Epithelial cell of esophagus (primary cell): Measurements from ENCODE around the gene NELL2.

Source experiments
- DNase-seq: peaks from one replicate; pipeline ENCODE4 v3.0.0; 2010; ENCODE audit warnings: low read depth
- H3K4me3 ChIP-seq: 2 replicates; pipeline ENCODE4 v1.5.1; 2011; ENCODE audit warnings: mild to moderate bottlenecking, low read length, control low read depth
- TF ChIP-seq, protein P1 (sequence below): IDR thresholded peaks from 2 replicates; pipeline ENCODE4 v1.5.1; 2011; ENCODE audit warnings: low read depth, mild to moderate bottlenecking, low read length, control low read depth, inconsistent platforms; ENCODE audit not compliant: insufficient read depth; ENCODE audit errors: missing control alignments

Gene NELL2

DNA sequence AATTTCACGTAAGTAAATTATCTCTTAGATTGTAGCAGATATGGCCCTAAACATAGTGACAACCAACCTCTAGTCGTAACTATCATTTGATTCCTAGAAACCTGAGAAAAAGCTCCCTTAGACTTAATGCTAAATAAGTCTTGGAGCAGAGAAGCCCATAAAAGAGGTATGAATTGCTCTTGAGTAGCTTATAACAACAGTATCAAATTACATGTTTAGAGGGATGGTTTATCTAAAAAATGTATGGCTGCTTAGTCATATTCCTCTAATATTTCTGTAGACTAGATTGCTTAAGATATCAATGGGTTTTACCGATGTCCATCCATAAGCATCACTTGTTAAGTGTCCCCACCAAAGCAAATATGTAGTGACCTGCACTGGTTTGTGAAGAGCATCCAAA, 259.7 kb downstream of the NELL2 start:
- TF ChIP-seq, protein P1, sequence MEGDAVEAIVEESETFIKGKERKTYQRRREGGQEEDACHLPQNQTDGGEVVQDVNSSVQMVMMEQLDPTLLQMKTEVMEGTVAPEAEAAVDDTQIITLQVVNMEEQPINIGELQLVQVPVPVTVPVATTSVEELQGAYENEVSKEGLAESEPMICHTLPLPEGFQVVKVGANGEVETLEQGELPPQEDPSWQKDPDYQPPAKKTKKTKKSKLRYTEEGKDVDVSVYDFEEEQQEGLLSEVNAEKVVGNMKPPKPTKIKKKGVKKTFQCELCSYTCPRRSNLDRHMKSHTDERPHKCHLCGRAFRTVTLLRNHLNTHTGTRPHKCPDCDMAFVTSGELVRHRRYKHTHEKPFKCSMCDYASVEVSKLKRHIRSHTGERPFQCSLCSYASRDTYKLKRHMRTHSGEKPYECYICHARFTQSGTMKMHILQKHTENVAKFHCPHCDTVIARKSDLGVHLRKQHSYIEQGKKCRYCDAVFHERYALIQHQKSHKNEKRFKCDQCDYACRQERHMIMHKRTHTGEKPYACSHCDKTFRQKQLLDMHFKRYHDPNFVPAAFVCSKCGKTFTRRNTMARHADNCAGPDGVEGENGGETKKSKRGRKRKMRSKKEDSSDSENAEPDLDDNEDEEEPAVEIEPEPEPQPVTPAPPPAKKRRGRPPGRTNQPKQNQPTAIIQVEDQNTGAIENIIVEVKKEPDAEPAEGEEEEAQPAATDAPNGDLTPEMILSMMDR: no peak
- H3K4me3 ChIP-seq: no peak overlapping the region
- DNase-seq: no peak

DNA sequence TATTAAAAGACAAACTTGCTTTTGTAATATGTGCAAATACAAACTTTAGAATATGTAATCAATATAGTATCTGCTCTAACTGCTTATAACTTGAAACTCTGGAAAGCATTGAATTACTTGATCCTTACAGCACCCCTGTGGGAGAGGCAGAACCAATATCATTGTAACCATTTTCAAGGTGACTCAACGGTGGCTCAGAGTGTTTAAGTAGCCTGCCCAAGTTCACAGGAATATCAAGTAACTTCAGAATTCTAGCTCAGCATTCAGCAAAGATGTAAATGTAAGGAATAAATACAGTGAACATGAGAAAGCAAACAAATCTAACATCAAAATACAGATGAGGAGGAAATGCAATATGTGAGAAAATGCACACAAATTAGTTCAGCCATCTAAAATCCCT, 264.6 kb downstream of the NELL2 start:
- no peak overlapping the region for H3K4me3 ChIP-seq
- TF ChIP-seq, protein P1: no peak
- peak; percentile 7 for DNase-seq

DNA sequence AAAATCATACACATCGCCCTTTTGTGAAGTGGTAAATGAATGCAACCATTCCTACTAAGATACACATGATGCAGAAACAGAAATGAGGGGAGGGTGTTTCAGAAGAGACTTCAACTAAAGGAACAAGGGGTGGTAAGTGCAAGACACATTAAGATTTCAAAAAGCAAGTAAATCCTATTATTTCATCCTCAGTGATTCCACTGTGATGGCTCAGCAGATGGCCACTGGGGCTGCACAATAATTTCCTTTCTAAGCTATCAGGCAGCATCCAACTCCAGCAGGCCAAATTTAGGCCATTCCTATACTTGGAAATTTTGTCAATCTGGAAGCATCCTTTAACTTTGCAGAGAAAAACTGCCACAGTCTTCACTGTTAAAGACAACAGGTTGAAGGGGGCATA, 272.4 kb downstream of the NELL2 start:
- TF ChIP-seq, protein P1: no peak
- DNase-seq: no peak
- no peak overlapping the region for H3K4me3 ChIP-seq

DNA sequence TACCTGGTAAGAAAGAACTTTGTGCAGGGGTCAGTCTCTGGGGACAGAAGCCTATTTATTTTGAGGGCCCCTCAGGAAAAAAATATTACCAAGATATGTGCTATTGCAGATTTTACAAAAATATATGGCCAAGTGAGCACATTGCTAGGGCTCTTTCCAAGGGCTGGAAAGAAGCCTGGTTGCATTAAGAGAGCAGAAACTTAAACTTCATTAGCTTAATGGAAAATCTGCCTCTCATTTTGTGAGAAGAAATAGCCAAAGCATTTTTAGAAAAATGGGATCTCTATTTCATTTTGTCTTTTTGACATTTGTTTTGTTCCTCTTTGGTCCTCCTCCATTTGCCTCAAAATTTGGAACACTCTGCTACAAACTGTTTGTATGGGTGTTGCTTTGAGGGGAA, 283.5 kb downstream of the NELL2 start:
- DNase-seq: no peak
- TF ChIP-seq, protein P1: no peak
- no peak overlapping the region for H3K4me3 ChIP-seq

DNA sequence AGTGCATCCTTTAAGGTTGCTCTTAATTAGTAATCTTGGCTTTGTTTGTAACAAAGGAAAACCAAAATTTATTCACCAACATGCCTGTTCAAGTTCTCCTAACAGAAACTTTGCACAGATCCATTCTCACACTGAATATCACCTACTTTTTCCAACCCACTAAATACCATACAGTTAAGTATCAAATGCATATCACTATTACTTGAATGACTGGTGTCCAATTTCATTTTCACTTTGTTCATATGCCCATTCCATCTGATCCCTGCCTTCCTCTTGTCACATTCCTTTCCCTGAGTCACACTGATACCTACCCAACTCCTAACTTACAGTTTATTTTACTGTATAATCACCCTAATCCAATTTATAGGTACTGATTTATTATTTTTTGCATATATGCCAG, 286.4 kb downstream of the NELL2 start:
- peak; percentile 42 for DNase-seq
- TF ChIP-seq, protein P1: no peak
- no peak overlapping the region for H3K4me3 ChIP-seq

DNA sequence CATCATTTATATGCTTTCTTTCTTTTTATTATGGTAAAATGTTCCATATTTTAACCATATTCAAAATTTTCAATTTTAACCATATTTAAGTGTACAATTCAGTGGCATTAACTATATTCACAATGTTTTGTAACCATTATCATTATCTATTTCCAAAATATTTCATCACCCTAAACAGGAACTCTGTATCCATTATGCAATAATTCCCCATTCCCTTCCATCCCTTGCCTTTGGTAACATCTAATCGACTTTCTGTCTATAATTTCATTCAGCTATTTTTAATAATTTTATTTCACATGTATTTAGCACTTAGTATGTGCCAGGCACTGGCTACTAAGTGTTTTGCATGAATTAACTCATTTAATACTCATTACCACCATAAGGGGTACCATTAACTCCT, 287.5 kb downstream of the NELL2 start:
- no peak overlapping the region for H3K4me3 ChIP-seq
- TF ChIP-seq, protein P1: no peak

DNA sequence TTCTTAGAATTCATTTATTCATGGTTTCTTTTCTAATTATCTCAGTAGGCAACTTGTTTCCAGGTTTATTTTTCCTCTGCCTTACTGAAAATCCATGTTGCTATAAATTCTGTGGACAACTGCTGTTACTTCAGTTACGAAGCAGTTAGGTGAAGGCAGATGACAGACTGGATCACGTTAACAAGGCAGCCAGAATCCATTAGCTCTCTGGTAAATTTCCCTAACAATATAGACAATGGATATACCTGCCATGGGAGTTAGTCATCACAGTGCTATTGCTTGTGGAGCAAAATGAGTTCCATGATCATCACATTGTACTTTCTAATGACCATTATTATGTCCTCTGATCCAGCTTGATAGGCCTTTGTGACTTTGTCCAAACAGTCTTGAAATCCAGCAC, 291.5 kb downstream of the NELL2 start:
- DNase-seq: peak; percentile 6
- TF ChIP-seq, protein P1: no peak
- no peak overlapping the region for H3K4me3 ChIP-seq

More for the DNA sequence above, 287.5 kb downstream of the NELL2 start:
- DNase-seq: no peak
